NCI-H2081 (cell line): Measurements from ENCODE around the gene RIMS1.

Experiments
- DNase-seq, 2 experiments: peaks; one replicate each; lab custom pipeline; 2025; lab: John Stamatoyannopoulos, UW

The RIMS1 gene

DNA sequence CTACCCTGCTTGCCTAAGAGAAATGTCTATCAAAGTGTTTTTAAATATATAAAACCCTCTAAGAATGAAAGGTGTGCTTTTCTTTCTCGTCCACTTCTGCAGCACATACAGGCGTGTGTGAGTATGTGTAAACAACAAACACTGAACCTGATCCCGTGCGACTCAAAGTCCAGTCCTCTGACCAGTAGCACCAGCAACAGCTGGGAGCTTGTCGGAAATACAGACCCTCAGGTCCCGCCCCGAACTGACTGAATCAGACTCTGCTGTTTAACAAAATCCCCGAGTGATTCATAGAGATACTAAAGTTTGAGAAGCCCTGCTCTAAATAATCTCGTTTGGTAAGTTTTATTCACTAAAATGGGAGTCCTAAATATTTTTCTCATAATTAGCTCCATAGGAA lies 527.5 kb downstream of the RIMS1 start:
- no peak for DNase-seq

DNA sequence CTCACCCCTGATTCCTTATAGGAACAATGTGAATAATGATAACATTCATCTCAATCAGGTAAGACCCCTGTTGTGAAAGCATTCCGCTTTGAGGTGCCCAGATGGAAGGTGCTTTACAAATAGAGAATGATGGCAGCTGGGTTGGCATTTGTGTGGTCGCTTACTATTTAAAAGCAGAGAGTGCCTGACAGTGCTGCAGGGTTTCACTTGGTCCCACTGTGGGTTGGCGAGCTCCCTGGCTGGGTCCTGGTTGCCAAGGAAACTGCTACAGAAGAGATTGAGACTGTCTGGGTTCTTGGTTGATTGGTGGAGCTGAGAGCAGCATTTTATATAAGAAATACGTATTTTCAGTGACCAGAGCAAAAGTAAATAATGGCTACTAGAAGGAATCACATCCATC lies 528.3 kb downstream of the RIMS1 start:
- no peak for DNase-seq

DNA sequence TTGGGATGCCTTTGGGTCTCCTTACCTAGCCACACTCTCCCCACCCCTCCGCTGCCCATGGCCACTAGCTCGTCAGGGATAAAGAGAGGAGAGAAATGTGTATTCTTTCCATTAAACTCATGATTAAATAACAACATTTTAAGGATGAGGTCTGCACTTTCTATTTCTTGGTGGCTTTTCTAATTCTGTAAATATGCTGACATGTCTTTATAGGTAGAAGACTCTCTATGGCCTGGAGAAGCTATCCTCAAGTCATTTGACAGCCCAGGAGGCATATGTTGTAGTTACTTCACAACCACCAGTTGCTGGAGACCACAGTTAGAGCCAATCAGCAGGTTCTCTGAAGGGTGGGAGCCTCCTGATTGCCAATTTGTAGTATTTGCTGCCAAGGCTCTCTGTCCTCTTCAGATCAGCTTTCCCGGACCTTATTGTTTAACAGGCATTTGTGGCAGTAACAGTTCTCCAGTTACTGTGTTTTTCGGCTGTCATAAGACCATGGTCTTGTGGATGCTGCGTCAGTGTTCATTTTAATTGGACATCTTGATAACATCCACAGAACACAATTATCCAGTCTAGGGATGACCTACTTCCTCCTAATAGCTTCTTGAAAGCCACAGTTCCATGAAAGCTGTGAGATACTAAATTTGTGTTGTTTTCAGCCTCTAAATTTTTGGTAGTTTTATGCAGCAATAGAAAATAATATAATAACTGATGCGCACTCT lies 530.6 kb downstream of the RIMS1 start:
- no peak for DNase-seq

DNA sequence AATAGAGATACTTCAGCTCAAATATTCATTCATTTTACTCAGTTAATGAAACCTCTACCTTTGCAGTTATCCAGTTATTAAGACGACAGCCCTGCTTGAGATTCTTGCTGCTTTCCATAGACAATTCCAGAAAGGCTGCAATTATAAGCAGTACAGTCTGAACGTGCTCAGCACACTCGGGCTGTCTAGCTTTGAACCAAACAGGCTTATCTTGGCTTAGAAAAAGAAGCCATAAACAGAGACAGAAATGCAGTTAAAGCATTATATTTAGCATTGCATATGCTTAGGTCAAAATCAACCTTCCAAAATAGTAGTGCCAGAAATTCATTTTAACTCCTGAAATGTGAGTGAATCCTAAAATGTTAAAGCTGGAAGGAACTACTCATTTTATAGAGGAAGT lies 531.4 kb downstream of the RIMS1 start:
- no peak for DNase-seq

DNA sequence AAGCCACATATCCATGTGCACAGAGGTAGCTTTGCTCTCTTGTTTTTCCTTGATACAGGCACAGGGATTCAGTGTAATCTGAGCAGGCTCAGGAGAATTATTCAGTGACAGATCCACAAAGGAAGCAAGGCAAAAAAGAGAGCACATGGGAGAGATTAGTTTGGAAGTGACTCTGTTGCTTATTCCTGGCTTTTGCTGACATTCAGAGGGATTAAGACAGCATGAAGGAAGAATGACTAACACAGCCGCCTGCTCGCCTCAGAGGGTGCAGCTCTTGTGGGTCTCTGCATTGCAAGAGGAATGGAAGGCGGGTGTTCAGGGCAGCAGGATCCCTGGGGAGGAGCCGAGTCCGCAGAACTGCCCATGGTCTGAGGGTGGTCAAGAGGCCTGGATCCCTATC lies 532.1 kb downstream of the RIMS1 start:
- DNase-seq = no peak

DNA sequence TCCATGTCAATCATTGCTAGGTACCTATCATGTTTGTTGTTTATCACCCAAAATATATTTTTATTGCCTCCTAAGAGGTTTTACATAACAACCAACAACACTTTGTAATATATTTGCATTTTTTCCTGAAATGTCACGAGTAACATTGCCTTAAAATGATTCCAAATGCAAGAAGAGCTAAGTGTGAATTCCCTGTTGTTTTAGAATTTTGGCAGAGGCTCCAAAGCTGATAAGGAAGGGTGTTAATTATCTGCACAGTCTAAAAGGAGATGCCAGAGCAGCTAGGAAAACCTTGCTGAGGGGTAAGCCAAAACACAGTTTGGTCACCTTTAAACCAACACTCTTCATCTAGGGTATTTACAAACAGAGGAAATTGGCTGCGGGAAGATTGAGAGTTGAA lies 533.6 kb downstream of the RIMS1 start:
- no peak for DNase-seq

DNA sequence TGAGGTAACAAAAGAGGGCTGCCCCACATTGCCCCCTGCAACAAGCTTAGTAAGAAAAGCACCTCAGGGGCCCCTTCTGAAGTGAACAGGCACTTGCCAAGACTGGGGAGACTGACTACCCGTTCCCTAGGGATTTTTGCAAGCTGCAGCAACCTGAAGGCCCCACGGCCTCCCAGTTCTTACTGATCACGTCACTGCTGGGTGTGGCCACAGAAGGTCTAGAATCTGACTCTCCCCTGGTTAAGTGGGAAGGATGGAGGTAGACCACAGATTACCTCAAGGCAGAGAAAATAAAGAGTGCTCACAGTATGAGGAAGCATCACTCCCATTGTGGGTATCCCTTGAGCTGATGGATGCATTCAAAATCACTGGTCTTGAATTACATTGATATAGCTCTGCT lies 534.1 kb downstream of the RIMS1 start:
- DNase-seq = no peak

DNA sequence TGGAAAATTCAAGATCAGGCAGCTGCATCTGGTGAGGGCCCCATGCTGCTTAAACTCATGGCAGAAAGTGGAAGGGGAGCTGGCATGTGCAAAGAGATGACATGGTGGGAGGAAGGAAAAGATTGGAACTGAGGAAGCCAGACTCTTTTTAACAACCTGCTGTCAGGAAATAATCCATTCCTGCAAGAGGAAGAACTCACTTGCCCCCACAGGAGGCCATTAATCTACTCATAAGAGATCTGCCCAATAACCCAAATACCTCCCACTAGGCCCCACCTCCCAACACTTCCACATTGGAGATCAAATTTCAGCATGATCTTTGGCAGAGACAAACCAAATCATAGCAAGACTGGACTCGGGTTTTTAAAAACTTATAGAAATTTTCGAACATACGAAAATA lies 535.0 kb downstream of the RIMS1 start:
- DNase-seq = no peak

DNA sequence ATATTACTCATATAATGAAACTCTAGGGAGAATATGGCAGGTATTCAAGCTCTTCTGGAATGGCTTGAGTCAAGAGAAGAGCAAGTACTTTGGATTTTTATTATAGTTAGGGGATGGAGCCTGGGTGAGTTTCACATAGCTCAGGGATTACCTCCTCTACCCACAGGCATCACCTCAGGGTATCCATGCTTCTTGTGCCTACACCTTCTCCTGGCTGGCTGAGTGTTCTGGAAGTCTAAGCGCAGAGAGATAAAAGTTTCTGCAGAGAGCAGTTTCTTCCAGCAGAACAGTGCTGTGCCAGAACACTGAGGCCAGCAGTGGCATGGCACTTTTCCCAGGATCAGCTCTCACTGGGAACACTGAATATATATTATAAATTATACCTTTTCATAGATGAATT lies 535.8 kb downstream of the RIMS1 start:
- DNase-seq = no peak

DNA sequence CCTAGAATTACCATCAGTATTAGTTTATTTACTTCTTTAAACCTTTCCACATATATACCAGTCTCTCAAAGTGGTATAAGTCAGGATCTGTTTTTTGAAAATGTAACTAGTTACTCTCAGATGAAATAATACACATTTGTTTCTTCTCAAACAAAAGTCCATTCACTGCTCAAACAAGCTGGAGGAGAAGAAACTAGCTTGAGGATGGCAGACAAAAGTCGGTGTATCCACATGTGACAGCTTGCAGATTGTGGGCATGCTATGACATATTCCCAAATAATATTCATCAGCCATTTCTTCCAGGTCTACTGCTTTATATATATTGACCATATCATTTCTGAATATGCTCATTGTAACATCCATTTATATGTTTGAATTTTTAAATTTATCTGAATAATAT lies 538.1 kb downstream of the RIMS1 start:
- DNase-seq = no peak

DNA sequence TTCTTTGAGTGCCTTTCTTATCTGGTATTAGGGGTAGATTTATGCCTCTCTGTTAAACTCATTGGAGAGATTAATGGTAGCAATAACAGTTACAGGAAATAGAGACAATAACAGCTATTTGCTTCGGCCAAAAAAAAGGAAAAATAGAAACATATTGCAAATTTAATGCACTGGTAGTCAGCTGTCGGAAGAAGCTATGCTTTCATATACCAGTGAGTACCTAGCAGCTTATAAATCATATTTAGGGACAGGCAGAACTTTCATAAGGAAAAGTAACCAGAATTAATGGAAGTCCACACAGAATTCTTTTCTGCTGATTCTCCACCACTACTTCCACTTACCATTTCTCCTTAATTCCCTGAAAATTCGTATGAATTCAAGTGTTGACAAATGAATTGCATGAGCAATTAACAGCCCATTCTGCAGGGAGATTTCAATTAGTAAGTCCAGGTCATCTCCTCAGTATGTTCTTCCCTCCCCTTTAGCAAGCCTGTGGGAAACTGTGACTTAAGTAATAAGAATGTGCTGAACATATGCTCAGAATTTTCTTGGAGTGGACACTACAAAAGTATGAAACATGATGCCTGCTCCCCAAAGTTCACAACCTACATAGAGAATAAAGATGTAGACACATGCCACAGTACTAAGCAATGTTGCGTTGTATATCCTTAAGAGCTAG lies 538.8 kb downstream of the RIMS1 start:
- DNase-seq = no peak

DNA sequence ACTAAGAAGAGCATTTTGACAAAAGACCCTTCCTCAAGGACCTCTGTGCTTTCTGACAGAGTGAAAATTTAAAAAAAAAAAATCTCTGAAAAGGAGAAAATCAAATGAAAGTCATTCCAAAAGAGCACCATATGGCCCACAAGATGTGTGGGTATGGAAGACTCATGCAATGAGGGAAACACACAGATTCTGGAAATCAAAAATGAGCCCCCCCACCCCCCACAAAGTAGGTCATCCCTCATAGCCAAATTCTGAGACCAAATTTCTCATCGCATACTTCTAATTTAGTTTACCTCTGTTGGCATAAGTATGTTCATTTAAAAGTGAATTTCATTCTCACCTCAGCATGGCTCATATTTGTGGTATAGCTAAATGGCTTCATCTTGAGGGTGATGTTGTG lies 554.3 kb downstream of the RIMS1 start:
- DNase-seq = no peak

DNA sequence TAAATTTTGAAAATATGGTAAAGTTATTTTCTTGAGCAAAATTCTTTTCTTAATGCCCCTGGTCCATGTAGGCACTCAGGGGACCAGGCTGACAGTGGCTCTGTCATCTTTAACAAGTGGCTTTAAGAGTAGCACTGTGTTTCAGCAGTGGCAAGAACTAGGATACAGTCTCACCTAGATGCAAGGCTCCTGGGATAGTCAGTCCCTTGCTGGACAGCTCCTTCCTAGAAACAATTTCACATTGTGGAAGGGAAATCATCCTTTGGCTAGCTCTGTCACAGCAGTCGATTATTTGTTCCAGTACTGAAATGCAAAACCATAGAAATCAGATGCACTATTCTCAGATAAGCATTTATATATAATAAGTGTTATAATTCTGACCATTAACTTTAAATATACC lies 560.1 kb downstream of the RIMS1 start:
- DNase-seq = no peak
